Stimulated activated CD4-positive, alpha-beta T cell treated with anti-CD3 and anti-CD28 coated beads, Interleukin-15, amount 100 ng/mL, for 1 hour (primary cell): Measurements from ENCODE around the gene NUCB1.

ENCODE experiments used
- DNase-seq, 2 donors: peaks; one replicate each; pipeline ENCODE4 v3.0.0-alpha.2; 2020; ENCODE audit warnings: low read depth in 1 of 2, low spot score in 1 of 2

NUCB1 gene

DNA sequence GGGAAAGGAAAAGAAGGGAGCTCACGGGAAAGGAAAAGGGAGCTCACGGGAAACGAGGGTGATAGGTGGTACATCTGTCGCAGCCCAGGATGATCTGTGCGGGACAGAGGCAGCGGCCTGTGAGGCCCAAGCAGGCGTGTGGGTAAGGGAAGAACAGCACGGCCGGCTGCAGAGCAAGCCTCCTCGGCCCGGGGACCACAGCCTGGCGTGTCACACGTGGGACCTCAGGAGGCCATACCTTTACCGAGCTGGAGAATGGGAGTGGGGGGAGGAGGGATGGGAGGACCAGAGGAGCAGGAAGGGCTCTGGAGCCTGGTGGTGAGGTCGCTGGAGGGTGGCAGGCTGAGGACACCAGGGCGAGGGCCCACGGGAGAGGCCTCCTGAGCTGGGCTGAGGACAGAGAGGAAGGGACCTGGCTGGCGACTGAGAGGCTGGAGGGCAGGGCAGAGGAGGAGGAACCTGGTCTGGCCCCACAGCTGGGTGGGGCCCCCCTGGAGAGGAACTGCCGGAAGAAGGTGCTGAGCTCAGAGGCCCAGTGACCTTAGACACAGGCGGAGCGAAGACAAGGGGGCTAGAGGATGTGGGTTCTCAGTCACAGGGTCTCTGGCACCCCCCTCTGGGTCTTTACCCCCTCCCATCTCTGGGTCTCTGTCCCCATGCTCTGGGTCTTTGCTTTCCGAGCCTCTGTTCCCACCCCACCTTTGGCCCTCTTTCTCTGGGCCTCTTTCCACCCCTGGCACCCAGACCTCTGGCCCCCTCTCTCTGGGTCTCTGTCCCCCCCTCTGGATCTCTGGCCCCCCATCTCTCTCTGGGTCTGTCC, 62.1 kb downstream of the NUCB1 start:
- DNase-seq, result peak in 1 of 2 donors; percentile 33

- DNase-seq, result no peak
Measured at GRCh38 chr19:48962849-48963165, 62.7 kb downstream of the NUCB1 start.

DNA sequence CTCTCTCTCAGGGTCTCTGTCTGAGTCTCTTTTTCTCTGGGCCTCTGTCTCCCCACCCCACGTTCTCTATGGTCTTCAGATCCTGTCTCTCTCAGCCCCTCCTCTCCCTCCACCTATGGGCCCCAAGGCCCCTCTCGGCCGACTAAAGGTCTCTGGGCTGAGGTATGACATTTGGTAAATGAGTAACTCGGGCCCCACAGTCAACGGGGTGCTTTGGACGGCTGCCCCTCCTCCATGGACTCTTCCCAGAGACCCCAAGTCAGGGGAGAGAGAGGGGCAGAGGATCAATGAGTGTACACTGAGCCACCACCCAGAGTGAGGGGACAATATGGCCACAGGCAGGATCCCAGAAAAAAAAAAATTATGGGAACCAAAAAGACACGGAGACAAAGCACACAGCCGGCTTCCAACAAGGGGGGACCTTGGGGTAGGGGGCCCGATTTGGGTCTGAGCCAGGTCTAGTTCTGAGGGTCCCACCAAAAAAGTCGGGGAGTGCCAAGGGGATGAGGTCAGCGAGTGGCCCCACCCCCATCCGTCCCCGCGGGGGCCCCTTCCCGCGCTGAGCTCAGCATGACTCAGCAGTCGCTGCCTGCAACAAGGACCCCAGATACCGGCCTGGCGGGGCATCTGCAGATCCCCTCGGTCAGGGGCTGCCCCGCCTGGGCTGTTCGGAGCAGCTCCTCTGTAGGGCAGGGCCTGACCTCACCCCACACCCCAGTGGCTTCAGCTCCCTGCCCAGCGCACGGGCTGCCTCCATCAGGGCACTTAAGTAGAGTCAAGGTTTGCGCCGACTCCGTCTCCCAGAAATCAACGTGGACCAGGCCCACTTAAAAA, 63.5 kb downstream of the NUCB1 start:
- DNase-seq, result peak in 1 of 2 donors; percentile 50

DNA sequence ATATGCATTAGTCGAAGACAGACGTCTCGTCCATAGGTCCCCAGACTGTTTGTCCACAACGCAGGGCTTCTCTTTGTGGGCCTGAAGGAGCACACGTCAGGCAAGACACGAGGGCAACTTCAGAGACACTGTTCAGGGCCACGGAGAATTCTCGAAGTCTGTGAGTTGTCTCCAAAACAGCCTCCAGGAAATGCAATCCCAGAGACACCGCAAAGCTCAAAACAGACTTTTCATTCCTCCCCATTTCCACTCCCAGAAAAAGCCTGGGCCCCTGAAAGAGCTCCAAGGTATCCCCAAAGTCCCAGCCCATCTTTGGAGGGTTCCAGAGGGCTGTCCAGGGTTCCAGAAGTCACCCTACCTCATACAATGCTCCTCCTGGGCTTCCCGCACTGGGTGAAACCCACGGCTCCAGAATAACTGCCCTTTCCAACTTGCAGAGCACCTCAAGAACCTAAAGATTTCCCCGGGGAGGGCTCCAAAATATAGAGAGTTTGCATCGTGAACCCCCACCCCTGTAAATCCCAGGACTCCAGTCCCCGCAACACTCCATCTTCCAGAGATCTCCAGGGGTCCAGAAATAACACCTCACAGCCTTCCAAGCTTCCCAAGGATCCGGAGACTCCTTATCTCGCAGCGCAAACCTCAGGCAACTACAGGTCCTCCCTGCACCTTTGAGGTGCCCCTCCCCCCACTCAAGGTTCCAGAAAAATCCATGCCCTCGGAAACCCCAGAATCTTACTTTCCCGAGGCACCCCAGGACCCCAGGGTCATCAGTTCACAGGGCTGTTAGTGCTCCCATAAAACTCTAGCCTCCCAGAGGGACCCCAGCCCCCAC, 64.3 kb downstream of the NUCB1 start:
- no peak for DNase-seq

- peak; percentile 79 to 83 for DNase-seq
Measured at GRCh38 chr19:48965040-48965805, 65.1 kb downstream of the NUCB1 start, which contains the start of gene FTL. TSS of gene FTL (plus strand) at chr19:48965309. CDS start at chr19:48965508, 199 bp downstream.

DNA sequence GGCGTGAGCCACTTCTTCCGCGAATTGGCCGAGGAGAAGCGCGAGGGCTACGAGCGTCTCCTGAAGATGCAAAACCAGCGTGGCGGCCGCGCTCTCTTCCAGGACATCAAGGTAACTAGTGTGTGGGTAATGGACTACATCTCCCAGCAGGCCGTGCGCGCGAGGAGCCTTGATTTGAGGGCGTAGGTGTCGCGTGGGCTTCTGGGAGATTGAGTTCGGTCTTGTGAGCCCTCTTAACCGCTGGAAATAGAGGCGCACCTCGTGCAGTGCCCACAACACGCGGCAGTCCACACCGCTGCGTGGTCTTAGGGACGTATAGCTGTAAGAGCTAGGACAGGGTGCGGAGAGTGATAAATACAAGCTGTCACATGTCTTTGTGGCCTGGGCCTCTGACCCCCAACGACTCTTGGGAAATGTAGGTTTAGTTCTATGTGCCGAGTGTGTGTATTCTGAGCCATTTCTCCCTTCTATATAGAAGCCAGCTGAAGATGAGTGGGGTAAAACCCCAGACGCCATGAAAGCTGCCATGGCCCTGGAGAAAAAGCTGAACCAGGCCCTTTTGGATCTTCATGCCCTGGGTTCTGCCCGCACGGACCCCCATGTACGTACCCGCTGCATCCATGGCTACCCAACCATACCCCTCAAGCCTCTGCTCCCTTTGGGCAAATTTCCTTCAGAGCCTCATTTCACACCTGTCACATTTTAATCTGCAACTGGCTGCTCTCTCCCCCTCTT, 65.9 kb downstream of the NUCB1 start:
- peak; percentile 72 to 76 for DNase-seq

DNA sequence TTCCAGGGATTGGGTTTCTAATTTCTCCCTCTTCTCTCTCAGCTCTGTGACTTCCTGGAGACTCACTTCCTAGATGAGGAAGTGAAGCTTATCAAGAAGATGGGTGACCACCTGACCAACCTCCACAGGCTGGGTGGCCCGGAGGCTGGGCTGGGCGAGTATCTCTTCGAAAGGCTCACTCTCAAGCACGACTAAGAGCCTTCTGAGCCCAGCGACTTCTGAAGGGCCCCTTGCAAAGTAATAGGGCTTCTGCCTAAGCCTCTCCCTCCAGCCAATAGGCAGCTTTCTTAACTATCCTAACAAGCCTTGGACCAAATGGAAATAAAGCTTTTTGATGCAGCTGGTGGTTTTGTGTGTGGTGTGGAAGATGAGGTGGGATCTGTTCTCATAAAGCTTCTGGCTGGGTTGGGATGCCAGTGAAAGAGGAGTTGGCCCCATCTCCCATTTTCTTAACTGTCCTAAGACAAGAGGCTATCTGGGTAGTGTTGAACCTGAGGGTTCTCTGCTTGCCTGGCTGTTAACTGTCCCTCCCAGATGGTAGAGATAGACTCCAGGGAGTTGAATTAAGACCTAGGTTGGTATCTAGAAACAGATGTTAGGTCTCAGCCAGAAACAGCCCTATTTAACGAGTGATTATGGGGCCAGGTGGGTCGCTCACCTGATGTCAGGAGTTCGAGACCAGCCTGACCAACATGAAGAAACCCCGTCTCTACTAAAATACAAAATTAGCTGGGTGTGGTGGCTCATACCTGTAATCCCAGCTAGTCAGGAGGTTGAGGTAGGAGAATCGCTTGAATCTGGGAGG, 66.6 kb downstream of the NUCB1 start:
- no peak for DNase-seq

DNA sequence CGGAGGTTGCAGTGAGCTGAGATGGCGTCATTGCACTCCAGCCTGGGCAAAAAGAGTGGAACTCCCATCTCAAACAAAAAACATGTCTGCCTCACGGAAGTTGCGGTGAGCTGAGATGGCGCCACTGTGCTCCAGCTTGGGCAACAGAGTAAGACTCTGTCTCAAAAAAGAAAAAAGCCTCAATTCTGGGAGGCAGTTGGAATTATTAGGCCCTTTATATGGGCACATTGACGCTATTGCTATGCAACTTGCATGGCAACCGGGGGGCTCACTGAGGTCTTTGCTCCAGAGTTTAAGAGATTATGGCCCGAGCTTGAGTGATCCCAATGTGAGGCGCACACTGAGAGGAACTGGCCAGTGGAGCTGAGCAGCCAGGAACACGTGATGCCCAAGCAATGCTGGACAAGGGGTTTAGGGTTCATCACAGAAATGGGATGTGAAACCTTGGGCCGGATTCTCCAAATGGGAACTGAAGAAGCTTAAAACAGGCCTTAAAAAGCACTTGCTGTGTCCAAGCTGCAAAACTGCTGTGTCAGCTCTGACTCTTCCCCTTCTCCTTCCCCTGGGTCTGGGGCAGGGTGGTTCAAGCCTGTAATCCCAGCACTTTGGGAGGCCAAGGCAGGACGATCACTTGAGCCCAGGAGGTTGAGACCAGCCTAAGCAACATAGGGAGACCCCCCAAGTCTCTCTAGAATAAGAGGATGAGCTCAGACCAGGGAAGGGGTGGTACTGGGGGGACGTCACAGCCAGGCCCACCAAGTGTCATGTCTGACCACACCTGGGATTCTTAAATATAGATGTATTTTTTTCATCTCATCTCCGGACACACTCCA, 67.5 kb downstream of the NUCB1 start:
- no peak for DNase-seq

- DNase-seq, result no peak
Measured at GRCh38 chr19:48968179-48968661, 68.1 kb downstream of the NUCB1 start.

- DNase-seq, result no peak
Measured at GRCh38 chr19:48968813-48969218, 68.7 kb downstream of the NUCB1 start.

- DNase-seq, result no peak
Measured at GRCh38 chr19:48969276-48970138, 69.4 kb downstream of the NUCB1 start.

DNA sequence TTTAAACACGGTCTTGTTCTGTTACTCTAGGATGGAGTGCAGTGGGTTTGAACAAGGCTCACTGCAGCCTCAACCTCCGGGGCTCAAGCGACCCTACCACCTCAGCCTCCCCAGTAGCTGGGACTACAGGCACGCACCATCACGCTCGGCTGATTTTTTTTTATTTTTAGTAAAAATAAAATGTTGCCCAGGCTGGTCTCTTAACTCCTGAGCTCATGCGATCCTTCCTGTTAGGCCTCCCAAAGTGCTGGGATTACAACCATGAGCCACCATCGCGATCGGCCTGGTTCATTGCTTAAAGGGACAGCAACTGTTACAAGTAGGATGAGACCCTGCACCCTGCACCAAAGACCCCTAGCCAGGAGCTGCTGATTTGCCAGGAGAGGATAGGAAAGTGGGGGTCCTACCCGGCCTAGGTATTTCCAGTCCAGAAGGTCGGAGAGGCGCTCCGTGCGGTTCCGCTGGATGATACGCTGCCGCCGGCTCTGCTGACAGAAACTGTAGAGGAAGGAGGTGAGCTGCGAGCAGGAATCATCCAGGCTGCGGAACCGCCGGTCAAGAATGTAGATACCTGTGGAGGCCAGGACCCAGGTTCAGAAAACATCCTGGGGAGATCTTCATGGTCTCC, 70.1 kb downstream of the NUCB1 start:
- no peak for DNase-seq

DNA sequence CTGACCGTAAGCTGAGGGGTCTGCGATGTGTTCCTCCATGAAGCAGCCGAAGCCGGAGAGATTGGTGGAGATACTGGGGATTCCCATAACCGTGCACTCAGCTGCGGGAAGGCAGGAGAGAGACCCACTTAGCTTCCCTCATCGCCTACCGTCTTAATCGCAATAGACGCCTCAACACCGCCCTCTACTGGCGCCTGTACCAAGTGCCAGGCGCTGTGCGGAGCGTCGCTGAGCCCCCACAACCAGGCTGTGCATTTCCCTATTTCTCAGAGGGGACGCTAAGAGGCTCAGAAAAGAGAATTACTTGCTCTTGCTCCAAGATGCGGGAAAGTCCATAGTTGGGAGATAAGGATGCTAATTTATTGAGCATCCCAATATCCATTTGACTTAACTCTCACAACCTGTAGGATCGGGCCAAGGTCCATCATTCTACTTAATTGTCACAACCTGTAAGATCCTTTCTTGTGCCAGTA, 70.8 kb downstream of the NUCB1 start:
- DNase-seq, result peak; percentile 65 to 78
